ENCODE measurements around the gene RBM38.
"Not testable (repeated sequence)": the region's sequence is repeated elsewhere in the genome, so short reads cannot be mapped to it uniquely, and the experiment has no call there.

Gene RBM38

GRCh38 chr20:57421253-57422220, 30.3 kb downstream of the RBM38 start:
- no peak for DNase-seq

DNA sequence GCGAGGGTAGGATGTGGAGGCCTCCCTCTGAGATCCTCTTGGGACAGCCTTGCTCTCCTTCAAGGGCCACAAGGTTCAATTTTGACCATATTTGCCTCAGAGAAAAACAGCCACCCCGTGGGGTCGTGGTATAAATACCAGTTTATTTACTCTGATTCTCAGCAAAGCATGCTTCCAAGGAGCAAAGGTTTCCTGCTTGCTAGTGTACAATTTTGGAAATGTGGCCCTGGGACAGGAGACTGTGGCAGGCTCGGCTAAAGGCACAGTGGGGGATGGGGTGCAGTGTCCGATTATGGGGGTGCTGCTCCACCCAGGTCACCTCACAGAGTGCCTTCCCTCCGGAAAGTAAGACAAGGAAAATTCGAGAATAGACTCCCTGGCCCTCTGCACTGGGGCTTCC, 31.1 kb downstream of the RBM38 start:
- no peak for DNase-seq

DNA sequence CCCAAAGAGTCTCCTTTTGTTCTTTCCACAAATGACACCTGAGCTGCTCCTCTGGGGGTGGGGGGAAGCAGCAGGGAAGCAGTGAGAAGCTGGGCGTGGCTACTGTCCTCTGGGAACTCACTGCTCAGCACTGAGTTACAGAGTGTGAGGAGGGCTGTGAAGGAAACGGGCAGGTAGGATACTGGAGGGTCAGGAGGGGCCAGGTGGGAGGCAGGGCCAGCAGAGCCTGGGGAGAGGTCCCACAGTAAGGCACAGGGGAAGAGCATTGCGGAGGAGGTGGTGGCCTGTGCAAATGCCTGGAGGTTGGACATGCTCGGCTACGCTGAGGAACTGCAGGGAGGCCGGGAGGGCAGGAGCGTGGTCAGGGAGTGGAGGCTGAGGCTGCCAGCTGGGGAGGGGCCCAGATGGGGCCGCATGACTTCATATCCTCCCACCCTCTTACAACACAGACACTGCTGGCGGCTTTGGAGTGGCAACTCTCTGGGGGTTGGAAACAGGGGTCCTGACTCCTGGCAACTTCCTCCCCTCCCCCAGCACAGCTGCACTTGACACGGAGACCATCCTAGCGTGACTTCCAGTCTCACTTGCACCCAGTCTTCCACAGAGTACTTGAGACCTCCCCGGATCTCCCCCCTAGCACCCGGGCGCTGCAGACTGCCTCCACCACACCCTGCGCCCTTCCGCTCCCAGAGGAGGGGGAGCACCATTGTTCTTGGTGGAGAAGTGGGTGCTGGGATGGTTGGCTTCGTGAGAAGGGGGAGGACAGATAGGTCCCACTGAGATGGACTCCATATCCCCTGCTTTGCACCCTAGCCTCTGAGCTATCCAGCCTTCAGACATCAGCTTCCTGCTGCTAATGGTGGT, 34.2 kb downstream of the RBM38 start:
- no peak for DNase-seq

DNA sequence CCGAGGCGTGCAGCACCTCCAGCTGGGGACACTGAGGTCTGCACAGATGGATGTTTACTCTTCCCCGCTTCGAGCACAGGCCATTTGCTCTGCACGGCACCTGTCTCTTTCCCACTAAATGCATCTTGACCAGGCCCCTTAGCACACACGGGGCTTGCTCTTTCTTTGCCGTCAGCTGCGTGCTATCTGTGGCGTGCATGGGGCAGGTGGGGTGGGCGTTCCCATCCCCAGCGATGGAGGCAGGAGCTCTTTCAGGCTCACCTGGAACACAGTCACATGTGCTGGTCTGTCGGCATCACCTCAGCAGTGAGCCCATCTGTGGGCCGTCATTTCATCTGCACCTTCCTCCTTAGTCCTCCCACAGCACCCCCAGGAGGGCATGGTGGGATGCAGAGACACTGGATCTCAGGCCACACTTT, 35.1 kb downstream of the RBM38 start:
- DNase-seq, result no peak

DNA sequence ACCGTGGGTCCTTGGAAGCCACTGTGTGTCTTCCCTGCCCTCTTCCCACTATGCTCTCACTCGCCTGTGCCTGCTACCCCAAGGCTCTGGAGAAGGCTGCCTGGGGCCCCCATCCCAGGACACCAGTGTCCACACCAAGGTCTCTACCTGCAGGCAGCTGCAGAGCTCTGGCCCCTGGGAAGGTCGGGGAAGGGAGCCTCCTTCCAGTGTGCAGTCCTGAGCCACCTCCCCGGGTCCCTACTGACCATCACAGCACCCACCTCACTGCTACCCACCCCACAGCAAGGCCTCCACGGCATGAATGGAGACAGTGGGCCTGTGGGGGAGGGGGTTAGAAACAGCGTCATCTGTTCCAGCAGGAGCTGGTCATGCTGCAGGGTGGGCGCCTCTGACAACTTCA, 35.6 kb downstream of the RBM38 start:
- DNase-seq, result no peak

DNA sequence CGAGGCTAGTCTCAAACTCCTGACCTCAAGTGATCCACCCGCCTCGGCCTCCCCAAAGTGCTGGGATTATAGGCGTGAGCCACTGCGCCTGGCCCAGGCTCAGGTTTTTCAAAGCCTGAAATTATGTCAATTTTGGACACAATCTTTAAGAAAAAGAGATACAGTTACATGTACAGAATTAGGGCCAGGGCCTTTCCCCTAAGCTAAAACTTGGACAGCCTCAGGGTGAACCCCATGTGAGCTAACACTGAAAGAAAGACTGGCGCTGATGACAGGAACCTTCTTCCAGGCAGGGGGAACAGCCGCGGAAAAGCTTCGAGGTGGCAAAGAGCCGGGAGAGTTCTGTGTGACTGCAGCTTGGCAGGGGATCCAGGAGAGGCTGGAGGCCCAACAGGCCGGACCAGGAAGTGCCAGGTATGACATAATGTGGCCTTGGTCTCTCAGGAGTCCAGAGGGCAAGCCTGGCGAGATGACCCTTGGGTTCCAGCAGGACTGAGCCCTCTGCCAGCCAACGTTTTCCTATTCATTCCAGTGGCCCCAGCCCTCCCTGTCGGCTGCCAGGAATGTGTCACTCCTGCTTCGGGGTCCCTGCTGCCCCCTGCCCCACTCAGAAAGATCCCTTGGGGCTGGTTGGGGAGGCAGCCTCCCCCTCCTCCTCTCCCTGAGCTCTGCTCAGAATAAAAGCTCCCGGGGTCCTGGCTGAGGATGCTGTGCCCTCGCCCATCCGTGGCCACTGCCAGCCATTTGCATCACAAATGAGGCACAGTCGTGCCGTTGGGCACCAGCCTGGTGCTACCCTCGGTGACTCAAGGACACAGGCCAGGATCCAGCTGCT, 37.3 kb downstream of the RBM38 start:
- no peak for DNase-seq

GRCh38 chr20:57429159-57429496, 37.9 kb downstream of the RBM38 start:
- no peak for DNase-seq

DNA sequence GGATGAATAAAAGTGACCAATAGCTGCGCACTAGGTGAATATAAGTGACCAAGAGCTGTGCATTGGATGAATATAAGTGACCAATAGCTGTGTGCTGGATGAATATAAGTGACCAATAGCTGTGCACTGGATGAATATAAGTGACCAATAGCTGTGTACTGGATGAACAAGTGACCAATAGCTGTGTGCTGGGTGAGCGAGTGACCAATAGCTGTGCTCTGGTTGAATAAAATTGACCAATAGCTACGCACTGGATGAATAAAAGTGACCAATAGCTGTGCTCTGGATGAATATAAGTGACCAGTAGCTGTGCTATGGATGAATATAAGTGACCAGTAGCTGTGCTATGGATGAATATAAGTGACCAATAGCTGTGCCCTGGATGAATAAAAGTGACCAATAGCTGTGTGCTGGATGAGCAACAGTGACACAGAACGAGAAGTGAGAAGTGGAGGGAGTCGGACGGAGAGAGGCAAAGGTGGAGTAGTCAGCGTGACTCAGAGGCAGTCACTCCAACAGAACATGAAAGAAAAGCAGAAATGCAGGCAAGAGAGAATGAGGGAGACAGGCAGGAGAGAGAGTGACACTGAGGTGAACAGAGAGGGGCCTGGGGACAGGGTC, 38.5 kb downstream of the RBM38 start:
- no peak for DNase-seq

DNA sequence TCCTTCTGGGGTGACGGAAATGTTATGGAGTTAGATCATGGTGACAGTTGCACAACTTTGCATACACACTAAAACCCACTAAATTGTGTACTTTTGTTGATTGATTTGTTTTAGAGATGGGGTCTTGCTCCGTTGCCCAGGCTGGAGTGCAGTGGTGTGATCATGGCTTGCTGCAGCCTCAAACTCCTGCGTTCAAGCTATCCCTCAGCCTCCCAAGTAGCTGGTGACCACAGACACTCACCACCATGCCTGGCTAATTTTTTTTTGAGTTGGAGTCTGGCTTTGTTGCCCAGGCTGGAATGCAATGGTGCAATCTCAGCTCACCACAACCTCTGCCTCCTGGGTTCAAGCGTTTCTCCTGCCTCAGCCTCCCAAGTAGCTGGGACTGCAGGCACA, 39.0 kb downstream of the RBM38 start:
- not testable (repeated sequence) for DNase-seq

DNA sequence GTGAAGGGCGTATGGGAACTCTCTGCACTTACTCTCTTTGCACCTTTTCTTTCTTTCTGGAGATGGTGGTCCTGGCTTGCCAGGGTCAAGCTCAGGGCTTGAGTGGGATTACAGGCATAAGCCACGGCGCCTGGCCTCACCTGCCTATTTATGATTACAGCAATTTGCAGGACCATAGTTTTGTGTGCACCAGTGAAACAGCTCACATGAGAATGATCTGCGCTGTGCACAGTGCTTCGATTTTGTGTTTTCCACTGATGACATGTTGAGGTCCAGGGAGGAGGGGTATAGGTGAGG, 40.3 kb downstream of the RBM38 start:
- DNase-seq, result no peak

DNA sequence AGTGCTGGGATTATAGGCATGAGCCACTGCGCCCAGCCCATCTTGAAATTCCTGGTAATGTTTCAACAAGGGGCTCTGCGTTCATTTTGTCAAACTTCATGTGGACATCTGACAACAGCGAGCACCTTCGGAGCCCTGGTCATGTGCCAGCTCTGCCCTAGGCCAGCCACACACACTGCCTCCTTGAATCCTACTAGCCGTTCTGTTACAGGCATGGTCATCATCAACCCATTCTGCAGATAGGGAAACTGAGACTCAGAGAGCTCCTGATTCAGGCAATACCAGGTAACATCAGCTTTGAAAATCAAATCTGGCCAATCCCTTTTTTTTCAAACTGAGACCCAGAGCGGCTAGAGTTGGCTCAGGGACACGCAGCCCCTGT, 41.3 kb downstream of the RBM38 start:
- DNase-seq, result no peak

GRCh38 chr20:57432862-57433491, 41.8 kb downstream of the RBM38 start:
- peak; percentile 67 for DNase-seq

DNA sequence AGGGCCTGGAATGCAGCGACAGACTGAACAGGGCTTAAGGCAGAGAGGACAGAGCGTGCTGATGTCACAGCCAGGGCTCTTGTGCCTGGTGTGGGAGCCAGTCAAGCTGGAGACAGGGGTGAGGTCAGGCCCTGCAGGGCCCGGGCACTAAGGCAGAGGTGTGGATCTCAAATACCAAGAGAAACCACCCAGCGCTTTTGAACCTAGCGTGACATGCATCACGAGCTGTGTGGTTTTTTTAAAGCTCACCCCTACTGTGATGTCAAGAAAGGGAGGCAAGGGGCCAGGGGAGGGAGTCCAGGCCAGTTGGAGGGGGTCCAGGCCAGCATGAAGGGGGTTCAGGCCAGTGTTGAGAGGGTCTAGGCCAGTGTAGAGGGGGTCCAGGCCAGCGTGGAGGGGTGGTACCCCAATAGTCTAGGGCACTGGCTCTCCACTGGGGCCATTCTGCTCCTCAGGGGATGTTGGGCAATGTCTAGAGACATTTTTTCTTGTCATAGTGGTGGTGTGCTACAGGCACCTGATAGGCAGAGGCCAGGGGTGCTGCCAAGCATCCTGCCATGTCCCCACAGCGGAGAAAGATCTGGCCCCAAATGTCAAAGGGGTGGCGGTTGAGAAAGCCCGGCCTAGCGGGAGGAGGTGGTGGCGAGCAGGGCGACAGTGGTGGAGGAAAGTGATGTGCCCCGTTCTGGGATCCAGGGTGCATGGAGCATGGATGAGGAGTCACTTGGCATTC, 42.6 kb downstream of the RBM38 start:
- DNase-seq, result peak; percentile 25

GRCh38 chr20:57434390-57434700, 43.1 kb downstream of the RBM38 start:
- DNase-seq, result no peak

- no peak for DNase-seq
Observed at GRCh38 chr20:57435105-57435497, 43.9 kb downstream of the RBM38 start.

- no peak for DNase-seq
Observed at GRCh38 chr20:57435498-57436222, 44.5 kb downstream of the RBM38 start.

- no peak for DNase-seq
Observed at GRCh38 chr20:57436223-57436545, 45.0 kb downstream of the RBM38 start.

GRCh38 chr20:57437267-57437666, 46.1 kb downstream of the RBM38 start:
- no peak for DNase-seq

DNA sequence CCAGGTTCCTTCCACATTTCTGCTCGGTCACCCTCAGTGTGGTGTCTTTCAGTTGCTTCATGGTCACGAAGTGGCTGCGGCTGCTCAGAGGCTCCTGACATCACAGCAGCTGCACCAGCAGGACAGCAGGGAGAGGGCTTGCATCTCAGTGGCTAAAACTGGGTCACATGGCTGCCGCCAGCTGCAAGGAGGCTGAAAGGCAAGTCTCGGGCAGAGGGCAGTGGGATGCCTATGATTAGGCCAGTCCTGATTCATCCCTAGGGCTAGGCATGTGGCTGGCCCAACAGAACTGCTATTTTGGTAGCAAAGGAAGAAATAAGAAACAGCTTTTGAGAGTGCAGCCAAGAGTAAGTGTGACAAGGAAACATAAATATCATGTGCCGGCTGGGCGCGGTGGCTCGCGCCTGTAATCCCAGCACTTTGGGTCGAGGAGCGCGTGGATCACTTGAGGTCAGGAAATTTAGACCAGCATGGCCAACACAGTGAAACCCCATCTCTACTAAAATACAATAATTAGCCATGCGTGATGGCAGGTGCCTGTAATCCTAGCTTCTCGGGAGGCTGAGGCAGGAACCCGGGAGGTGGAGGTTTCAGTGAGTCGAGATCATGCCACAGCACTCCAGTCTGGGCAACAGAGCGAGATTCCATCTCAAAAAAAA, 46.6 kb downstream of the RBM38 start:
- no peak for DNase-seq

DNA sequence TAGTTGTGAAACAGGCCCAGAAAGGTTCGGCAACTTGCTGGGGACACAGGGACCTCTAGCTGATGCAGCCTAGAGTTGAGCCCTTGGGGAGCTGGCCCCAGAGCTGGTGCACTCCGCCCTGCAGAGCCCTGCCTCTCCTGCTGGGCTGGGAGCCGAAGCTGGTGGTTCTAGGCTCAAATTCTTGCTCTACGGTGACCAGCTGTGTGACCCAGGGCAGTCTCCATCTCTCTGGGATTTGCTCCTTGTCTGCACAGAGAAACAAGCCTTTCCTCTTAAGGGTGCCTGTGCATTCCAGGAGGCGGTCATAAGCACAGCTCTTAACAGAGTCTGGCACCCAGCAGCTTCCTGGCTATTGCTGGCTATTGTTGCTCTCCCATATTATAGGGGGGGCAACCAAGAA, 47.4 kb downstream of the RBM38 start:
- no peak for DNase-seq

DNA sequence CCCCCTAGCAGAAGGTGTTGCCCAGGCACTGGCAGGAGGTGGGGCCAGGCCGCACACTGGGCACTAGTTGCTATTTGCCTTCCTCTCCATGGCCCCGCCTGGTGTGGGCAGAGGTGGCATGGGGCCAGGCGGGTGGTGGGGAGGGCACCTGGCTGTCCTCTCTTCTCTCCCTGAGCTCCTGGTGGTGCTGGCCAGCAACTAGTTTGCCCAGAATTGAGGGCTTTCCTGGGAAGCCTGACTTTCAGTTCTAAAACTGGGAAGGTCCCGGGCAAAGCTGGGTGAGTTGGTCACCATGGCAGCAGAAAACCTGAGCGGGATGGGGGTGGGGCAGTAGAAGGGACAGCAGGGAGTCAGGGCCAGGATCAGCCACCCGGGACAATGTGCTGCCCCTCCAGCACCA, 48.2 kb downstream of the RBM38 start:
- DNase-seq, result no peak

All from activated effector memory CD4-positive, alpha-beta T cell treated with Interleukin-2 at 50 U/mL for 16 hours (primary cell).